Kidney glomerular epithelial cell (primary cell): ENCODE results near the gene SSR4.
"Not testable (repeated sequence)": the region's sequence is repeated elsewhere in the genome, so short reads cannot be mapped to it uniquely, and the experiment has no call there.

Source experiments
- DNase-seq: peaks from one replicate; lab custom pipeline; 2025; lab: John Stamatoyannopoulos, UW

The SSR4 gene

DNA sequence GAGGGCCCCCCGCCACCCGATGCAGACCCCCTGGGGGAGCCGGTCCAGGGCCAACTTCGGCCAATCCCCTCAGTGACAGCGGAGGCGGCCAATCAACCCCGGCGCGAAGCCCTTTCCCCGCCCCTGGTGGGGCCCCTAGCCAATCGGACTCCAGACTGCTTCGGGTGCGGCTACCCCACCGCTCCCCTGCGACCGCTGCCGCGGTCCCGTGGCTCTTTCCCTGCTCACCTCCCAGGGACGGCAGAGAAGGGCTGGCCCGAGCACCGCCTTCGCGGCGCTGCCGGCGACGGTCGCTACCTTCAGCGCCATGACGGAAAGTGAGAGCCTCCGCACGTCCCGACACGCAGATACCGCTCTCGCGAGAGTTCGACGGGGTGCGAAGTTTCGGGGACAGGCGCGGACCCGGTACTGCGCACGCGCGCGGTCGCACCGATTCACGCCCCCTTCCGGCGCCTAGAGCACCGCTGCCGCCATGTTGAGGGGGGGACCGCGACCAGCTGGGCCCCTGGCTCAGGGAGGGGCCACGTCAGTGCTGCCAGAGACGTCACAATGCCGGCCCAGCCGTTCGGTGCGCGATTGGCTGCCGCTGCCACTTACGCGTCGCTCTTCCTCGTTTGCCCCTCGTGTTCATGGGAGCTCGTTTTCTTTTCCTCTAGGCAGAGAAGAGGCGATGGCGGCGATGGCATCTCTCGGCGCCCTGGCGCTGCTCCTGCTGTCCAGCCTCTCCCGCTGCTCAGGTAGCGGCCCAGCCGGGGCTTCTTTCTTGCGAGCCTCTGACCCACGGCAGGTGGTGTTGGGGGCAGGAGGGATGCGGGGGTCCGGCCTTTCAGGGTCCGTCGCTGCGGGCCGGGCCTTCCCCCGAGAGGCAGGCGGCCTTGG is at the start of gene SSR4, which contains the start of gene IDH3G:
TSS of gene SSR4 (plus strand) at position 651 of the 879 bp plus-strand sequence. CDS start at position 671, 20 bp downstream.
TSS of gene IDH3G (minus strand) at position 358 of the 879 bp plus-strand sequence. CDS start at position 309, 49 bp downstream.
- peak; percentile 78 for DNase-seq

DNA sequence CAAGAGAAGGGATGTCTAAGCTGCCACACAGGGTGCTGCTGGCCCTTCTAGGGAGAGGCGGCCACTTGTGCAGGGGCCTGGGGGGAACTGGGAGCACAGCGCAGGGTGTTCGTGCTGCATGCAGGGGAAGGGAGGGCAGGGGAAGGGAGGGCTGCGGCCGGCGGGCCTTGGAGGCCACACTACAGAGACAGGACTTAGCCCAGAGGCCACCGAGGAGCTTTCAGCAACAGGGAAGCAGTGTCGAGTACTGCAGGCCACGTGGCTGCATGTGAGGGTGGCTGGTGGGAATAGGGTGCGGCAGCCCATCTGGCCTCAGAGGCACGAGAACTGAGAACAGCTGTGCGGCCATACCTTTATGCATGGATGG is 49.4 kb upstream of the SSR4 start:
- DNase-seq, result not testable (repeated sequence)

DNA sequence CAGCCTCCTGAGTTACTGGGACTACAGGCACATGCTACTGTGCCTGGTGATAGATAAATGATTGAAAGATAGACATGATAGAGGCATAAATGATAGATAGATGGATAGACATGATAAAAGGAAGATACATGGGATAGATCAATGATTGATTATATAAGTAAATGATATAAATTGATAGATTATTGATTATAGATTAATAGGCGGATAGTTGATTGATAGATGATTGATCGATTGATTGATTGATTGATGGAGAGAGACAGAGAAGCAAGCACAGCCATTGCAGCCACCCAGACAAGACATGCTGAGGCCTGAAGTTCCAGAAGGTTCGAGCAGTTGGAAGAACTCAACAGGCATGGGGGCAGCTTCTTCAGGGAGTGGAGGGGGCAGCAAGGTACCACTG is 48.1 kb upstream of the SSR4 start:
- DNase-seq, result no peak

DNA sequence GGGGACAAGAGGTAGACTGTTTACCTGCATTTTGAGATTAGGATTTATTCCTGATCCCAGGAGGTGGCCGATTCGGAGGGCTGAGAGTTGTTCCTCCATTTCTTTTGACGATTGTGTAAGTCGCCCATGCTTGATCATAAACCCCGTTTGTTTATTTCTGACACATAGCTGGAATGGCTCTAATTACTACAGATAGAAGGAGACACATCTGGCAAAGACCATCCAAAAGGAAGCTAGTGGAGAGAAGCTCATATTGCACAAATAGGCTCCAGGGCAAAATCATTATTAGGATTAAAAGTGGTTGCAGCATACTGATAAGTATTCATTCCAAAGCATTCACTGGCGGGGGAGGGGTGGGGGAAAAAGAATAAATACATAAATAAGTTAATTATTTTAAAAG is 47.5 kb upstream of the SSR4 start:
- not testable (repeated sequence) for DNase-seq

DNA sequence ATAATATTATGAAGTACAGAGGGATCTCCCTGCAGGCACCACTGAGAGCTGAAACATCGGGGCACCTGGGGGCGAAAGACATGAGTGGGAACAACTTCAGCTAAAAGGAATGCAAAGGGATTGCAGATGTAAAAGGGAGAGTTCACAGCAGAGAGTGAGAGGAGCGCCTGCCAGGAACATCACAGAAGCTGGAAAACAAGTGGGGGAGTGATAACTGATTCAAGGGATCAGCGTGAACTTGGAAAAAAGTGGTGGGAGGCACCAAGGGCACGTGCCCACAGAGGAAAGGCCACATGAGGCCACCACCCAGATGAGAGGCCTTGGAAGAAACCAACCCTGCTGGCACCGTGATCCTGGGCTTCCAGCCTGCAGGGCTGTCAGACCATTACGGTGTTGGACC is 45.5 kb upstream of the SSR4 start:
- DNase-seq, result not testable (repeated sequence)

DNA sequence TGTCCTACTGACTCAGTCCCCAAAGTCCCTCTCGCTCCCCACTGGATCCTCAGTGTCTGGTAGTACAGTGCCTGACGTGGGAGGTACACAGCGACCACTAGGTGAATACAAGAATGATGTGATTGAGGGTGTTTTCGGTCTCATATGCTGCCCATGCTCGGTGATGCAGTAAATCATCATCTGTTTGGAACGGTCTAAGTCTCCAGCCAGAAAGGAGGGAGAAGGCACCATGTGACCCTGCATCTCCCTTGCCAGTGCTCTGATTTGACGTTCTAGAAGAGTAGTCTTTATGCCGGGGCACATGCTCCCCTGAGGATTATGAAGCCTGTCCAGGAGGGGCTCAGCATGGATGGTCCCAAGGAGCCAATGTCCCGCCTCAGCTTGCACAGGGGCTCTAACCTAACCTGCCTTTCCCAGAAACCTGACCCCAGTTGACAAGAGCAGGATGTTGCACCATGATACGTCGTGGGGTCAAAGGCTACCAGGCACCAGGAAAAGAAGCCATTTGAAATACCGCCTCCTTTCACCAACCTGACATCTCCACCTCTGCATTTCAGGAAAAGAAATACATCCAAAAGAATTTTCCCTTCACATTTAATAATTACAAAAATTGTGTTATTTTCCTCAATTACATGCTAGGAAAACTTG is 44.2 kb upstream of the SSR4 start:
- no peak for DNase-seq

DNA sequence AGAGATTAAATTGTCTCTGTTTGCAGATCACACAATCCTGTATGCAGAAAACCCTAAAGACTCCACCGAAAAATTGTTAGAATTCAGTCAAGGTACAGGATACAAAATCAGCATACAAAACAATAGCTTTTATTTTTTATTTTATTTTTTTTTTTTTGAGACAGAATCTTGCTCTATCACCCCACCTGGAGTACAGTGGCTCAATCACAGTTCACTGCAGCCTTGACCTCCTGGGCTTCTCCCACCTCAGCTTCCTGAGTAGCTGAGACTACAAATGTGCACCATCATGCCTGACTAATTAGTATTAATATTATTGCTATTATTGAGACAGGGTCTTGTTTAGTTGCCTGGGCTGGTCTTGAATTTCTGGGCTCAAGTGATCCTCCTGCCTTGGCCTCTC is 39.3 kb upstream of the SSR4 start:
- DNase-seq, result no peak

DNA sequence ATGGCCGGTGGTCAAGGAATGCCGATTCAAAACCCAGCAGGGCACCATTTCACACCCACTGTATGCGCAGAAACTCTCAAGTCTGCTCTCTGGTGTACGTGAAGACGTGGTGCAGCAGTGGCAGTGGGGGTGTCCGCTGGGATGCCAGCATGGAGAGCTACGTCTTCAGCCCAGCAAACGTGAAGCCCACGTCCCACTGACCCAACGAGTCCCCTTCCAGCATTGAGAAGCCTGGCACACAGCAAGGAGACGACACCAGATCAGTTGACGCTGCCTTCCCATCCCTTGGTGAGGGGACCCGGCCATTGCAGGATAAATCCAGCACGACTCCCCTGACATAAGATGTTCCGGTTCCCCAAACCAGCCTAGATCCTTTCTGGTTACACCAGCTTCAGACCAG is 32.6 kb upstream of the SSR4 start:
- no peak for DNase-seq

DNA sequence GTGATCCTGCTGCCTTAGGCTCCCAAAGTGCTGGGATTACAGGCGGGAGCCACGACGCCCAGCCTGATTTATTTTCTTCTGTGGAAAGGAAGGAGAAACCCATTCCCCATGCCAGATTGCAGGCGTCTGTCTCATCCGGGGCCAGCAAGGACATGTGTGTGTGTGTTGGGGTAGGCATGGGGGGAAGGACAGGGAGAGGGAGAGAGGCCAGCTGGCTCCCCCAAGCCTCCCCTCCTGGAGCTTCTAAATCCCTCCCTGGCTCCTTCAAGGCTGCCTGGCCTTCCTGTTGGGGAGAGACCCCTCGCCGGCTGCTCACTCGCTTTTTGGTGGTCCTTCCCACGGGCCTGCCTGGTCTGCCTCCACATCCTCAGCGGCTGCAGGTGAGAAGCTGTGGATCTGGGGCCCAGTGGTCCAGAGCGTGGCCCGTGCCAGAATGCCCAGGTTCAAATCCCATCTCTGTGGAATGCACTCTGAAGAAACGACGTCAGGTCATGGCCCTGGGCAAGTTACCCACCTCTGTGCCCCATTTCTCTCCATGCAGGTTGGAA is 31.8 kb upstream of the SSR4 start:
- no peak for DNase-seq

DNA sequence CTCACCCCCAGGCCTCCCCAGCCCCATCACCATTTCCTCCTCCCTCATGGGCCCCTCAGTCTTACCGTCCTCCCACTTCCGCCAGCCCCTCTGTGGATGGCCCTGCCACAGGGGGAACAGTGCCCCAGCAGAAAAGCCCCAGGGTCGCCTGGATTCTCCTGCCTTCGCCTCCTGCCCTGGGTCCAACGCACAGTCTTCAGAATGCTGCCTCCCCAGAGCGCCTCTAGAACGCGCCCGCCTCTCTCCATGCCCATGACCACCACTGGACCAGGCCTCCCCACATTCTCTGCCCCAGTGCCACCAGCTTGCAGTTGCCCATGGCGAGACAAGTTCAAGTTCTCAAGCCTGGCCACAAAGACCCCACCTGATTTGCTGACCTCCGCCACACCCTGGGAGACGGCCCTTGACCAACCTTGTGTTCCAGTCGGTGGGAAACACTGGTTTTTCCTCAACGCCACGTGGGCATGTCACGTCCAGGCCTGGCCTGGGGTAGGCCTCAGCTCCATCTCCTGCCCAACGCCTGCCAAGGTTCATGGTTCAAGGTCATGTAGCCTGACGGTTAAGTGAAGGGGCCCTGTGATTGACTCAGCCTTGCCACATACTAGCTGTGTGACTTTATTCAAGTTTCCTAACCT is 31.1 kb upstream of the SSR4 start:
- DNase-seq, result no peak

DNA sequence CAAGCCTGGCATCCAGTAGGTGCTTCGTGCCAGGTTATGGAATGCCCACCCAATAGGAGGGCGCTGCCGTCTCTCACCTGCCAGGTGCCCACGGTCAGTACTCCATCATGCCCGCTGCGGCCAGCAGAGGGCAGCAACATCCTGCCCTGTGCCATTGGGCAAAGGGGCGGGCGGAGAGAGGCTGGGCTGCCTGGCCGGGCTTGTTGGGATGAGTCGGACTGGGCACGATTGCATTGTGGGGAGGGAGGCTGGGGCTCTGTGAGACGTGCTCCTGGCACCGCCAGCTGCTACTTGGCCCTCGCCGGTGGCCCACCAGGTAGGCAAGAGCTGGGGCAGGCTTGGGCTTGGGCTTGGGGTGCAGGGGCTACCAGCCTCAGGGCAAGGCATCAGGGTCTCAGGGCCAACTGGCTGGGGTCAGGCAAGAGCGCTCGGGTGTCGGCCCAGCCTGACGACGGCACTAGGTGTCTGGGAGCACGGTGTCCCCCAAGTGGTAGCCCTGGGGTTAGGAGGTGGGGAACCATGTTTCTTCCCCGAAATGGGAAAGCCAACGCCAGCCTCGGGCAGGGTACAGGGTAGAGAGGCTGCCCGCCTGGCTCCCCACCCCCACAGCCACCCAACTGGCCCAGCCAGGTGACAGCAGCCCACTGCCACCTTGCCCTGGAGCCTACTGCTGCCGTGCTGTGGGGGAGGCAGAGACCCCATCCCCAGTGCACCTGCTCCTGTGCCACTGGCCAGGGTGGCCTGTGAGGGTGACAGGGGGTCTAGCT is 30.3 kb upstream of the SSR4 start, which contains the start of gene PLXNB3:
TSS of gene PLXNB3 (plus strand) at position 261 of the 767 bp plus-strand sequence. CDS start 1,287 bp downstream, outside the sequence.
- DNase-seq, result peak; percentile 22

DNA sequence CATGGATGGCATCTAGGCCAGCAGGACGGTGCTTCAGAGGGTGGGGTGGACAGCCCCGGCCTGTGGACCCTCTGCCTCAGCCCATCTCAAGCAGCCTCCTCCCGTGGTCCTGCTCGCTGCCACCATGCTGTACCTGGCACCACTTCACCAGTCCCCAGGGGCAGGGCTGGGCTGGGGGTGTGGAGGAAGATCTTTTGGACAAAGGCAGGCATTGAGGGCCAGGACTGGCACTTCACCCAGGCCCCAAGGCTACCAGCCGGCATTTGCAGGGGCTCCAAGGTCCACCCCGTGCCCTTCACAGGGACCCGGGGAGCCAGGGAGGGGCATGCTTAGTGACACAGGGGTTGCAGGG is 29.7 kb upstream of the SSR4 start:
- no peak for DNase-seq

DNA sequence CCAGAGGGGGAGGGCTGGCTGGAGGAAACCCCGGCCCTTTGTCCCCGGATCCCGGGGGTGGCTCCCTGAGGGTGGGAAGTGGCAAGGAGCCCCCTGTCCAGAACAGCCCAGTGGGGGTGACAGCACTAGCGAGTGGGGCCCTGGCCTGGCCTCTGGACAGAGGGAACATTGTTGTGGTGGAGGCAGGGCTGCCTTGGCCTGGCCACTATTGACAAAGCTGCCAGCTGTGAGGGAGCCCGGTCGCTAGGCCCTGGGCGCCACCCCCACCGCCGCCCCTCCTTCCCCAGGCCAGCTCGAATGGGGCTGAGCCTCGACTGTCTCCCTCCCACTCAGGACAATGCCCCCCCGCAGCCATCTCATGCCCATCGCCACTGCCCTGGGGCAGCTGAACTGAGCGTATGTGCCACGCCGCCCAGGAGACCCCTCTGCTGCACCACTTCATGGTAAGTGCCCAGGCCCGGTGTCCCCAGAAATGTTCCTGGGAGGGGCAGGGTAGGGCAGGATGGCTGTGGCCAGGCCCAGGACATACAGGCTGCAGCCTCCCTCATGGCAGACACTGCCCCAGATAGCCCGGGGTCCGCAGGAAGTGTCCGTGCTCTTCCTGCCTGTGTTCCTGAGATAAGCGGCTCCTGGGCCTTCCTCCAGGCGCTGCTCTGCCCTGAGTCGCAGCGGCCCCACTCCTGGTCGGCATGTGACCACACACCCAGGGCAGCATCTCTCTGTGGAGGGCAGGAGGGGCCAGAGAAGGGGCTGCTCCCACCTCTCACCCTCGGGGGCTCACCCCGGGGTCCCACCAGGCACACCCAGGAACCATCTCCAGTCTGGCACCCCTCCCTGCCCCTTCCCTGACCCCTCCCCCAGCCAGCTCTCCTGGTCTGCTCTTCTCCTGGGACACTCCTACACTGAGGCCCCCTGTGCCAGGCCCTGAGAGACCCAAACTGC is 29.1 kb upstream of the SSR4 start:
- no peak for DNase-seq

DNA sequence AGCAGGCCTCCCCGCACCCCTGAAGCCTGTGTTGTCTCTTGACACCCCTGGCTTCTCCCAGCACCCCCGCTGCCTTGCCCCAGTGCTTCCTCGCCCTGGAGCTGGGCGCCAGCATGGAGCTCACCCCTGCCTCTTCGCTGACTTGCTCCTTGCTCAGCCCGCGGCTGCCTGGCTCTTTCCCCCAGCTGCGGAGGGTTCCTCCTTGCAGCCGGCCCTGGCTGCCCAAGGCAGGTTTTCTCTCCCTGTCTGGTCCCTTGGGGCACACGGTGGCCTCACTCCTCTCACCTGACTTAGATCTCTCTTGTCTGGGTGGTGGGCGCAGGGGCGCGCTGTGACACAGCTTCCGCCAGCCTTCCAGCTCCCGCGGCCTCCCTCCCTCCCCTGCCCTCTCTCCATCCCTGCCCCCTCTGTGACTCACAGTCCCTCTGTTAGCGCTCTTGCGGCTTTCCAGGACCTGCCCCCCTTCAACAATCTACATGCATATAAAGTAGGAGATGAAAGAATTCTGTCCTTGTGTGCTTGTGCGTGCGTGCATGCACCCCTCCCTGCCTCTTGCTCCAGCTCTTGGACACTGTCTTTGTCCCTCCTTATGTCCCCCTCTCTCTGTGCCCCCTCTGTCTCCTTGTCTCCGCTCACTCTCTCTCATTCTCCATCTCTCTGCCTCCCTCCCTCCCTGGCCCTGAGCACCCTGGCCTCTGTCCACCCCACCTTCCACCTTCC is 28.2 kb upstream of the SSR4 start:
- DNase-seq, result no peak

DNA sequence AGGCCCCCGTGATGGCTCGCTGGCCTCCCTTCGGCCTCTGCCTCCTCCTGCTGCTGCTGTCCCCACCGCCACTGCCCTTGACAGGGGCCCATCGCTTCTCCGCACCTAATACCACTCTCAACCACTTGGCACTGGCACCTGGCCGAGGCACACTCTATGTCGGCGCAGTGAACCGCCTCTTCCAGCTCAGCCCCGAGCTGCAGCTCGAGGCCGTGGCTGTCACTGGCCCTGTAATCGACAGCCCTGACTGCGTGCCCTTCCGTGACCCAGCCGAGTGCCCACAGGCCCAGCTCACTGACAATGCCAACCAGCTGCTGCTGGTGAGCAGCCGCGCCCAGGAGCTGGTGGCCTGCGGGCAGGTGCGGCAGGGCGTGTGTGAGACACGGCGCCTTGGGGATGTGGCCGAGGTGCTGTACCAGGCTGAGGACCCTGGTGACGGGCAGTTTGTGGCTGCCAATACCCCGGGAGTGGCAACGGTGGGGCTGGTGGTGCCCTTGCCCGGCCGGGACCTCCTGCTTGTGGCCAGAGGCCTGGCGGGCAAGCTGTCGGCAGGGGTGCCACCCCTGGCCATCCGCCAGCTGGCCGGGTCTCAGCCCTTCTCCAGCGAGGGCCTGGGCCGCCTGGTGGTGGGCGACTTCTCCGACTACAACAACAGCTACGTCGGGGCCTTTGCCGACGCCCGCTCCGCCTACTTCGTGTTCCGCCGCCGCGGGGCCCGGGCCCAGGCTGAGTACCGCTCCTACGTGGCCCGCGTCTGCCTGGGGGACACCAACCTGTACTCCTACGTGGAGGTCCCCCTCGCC is 27.4 kb upstream of the SSR4 start:
- no peak for DNase-seq

DNA sequence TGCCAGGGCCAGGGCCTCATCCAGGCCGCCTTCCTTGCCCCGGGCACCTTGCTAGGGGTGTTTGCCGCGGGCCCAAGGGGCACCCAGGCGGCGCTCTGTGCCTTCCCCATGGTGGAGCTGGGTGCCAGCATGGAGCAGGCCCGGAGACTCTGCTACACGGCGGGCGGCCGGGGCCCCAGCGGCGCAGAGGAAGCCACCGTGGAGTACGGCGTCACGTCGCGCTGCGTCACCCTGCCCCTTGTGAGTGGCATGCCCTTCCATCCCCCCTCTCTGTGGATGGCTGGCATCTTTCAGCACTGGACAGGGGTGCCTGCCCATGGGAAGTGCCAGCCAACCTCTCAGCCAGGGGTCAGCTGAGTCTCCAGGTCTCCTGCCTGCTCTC is 26.8 kb upstream of the SSR4 start:
- DNase-seq, result no peak

DNA sequence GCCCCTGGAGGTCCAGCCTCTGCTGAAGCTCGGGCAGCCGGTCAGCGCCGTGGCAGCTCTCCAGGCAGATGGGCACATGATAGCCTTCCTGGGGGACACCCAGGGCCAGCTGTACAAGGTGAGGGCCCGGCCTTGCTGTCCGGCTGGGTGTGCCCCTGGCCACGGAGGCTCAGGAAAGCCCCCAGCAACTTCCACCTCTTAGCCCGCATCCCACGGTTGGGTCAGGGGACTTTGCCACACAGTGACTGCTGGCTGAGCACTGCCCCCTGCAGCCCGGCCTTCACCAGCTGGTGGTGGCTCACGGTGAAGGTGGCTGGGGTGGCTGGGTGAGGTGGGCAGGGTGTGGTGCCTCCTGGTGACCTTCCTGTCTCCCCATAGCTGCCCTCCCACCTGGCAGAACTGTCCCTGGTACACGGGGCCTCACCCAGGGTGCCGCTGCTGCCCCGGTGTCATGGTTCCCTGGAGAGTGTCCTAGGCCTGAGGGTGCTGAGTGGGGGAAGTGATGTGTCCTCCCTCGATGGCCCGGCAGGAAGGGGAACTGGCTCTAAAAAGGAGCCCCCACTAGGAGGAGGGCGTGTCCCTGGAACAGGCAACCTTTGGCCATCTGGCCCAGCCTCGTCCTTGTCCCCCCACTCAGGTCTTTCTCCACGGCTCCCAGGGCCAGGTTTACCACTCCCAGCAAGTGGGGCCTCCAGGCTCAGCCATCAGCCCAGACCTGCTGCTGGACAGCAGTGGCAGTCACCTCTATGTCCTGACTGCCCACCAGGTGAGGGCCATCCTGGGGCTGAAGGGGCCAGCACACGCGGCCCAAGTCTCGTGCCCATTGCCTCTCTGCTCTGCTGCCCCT is 25.9 kb upstream of the SSR4 start:
- no peak for DNase-seq

DNA sequence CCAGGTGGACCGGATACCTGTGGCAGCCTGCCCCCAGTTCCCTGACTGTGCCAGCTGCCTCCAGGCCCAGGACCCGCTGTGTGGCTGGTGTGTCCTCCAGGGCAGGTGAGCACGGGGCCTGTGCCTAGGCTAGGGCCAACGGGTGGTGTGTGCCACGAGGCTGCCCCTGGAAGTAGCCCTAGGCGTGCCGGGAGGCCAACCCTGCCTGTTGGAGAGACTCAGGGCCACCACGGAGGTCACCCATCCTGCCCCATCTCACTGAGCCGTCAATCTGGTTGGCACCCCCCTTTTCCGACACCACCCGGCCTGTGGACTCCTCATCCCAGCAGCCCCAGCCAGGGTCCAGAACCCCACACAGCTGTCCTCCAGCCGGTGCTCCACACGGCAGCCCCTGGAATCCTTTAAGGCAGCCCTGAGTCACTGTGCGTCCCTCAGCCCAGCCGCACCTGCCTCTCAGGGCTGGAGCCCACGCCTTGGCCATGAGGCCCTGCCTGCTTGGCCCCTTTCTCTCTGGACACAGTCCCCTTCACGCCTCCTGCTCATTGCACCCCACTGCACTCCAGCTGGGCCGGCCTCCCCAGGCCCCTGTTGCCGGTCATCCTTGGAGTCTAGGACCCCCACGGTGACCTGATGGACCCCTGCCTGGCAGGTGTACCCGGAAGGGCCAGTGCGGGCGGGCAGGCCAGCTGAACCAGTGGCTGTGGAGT is 25.2 kb upstream of the SSR4 start:
- DNase-seq, result no peak
